ENCODE data around the gene SENP7. TPM values are rescaled to one million over a fixed set of nuclear protein-coding genes. Genes with fewer than 3 reads are reported as not detected.

Gene SENP7
- total RNA-seq, 1 donor from 2014 or later, result 15.7 TPM

DNA sequence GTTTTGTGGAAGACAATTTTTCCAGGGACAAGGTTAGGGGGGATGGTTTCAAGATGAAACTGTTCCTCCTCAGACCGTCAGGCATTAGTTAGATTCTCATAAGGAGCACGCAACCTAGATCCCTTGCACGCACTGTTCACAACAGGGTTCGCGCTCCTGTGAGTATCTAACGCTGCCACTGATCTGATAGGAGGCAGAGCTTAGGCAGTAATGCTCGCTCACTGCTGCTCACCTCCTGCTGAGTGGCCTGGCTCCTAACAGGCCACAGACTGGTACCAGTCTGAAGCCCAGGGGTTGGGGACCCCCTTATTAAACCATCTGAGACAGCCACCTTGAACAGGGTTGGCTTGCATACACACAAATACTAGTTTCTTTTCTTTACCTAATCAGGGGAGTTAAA, 179.1 kb downstream of the SENP7 start:
- DNase-seq (ENCODE audit: low spot score), result no peak
- Mint-ChIP-seq H3K27ac (ENCODE audit: unreplicated experiment) (no peak overlapping the region), H3K4me1 (ENCODE audit: low read depth) (no peaks in the 10 kb centered on the region), H3K4me3 (ENCODE audit: unreplicated experiment) (no peak overlapping the region), H3K27me3 (ENCODE audit: low read depth) (no peaks in the 10 kb centered on the region), H3K36me3 (ENCODE audit: low read depth) (peaks cover 15% of the 10 kb centered on the region), H3K9me3 (ENCODE audit: low read depth) (no peaks in the 10 kb centered on the region)
- TF ChIP-seq, protein P1, sequence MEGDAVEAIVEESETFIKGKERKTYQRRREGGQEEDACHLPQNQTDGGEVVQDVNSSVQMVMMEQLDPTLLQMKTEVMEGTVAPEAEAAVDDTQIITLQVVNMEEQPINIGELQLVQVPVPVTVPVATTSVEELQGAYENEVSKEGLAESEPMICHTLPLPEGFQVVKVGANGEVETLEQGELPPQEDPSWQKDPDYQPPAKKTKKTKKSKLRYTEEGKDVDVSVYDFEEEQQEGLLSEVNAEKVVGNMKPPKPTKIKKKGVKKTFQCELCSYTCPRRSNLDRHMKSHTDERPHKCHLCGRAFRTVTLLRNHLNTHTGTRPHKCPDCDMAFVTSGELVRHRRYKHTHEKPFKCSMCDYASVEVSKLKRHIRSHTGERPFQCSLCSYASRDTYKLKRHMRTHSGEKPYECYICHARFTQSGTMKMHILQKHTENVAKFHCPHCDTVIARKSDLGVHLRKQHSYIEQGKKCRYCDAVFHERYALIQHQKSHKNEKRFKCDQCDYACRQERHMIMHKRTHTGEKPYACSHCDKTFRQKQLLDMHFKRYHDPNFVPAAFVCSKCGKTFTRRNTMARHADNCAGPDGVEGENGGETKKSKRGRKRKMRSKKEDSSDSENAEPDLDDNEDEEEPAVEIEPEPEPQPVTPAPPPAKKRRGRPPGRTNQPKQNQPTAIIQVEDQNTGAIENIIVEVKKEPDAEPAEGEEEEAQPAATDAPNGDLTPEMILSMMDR (IDR thresholded peaks at IDR 0.05), result no peak

DNA sequence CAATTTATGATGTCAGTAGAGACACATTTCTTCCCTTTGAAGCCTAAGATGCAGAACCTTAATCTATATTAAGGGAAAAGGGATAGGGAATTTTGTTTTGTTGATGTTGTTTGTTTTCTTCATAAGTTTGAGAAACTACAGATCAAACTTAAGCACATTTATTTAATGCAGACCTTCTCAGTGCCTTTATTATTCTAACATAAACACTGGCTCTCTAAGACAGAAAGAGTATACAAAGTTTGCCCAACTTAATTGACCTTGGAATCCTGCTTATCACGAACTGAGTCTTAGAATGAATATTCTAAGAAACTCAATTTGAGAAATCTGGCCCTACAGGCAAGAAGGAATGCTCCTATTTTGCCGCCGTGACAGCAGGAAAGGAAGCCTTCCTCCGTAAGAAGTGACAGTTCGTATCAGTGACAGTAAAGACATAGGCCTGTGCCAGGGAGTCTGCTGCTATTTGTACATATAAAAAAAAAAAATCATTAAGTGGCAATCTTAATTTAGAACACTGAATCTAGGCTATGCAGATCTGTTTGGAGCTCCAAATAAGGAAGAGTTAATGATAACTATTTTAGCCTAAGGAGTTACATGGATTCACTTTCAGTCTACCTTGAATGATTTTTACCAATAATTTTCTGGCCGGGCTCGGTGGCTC, 183.9 kb downstream of the SENP7 start:
- no peak for DNase-seq (ENCODE audit: low spot score)
- TF ChIP-seq, protein P1 (IDR thresholded peaks at IDR 0.05), result no peak
- H3K36me3 Mint-ChIP-seq (ENCODE audit: low read depth), result peaks cover 24% of the 10 kb centered on the region
- H3K27ac Mint-ChIP-seq (ENCODE audit: unreplicated experiment), result no peak overlapping the region
- no peaks in the 10 kb centered on the region for H3K4me1 Mint-ChIP-seq (ENCODE audit: low read depth)
- H3K4me3 Mint-ChIP-seq (ENCODE audit: unreplicated experiment), result no peak overlapping the region
- H3K9me3 Mint-ChIP-seq (ENCODE audit: low read depth), result no peaks in the 10 kb centered on the region
- H3K27me3 Mint-ChIP-seq (ENCODE audit: low read depth), result no peaks in the 10 kb centered on the region

DNA sequence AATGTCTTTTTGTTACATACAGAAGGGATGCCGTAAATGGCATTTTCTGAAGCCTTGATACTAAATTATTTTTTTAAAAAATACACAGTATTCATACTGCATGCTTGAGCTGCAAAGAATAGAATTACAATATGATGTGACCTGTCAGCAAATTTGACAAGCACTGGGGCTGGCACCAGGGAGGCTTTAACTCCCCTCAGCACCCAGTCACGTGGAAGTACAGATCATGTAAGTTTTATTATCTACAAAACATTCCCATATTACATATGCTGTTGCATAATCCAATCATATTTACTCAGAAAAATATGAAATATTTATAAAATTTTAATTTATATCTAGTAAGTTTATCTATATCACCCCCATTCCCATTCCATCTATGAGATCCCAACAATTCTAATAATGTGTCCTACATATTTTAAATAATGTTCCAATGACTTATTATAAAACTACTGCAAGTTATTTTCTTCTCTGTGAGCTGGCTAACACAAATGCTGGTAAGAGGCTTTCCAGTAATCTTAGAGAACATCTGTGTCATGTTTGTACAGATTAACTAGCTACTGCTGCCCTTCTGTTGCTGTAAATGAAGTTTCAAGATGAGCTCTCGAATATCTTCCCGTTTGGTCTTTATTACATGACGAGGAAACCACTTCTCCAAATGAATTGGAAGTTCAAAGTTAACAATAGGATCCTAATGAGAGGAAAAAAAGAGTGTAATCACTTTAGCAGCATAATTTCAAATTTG, 187.4 kb downstream of the SENP7 start:
- no peaks in the 10 kb centered on the region for H3K27me3 Mint-ChIP-seq (ENCODE audit: low read depth)
- H3K4me3 Mint-ChIP-seq (ENCODE audit: unreplicated experiment), result no peak overlapping the region
- no peak for DNase-seq (ENCODE audit: low spot score)
- H3K4me1 Mint-ChIP-seq (ENCODE audit: low read depth), result no peaks in the 10 kb centered on the region
- H3K27ac Mint-ChIP-seq (ENCODE audit: unreplicated experiment), result no peak overlapping the region
- TF ChIP-seq, protein P1 (IDR thresholded peaks at IDR 0.05), result no peak
- peaks cover 26% of the 10 kb centered on the region for H3K36me3 Mint-ChIP-seq (ENCODE audit: low read depth)
- no peaks in the 10 kb centered on the region for H3K9me3 Mint-ChIP-seq (ENCODE audit: low read depth)

DNA sequence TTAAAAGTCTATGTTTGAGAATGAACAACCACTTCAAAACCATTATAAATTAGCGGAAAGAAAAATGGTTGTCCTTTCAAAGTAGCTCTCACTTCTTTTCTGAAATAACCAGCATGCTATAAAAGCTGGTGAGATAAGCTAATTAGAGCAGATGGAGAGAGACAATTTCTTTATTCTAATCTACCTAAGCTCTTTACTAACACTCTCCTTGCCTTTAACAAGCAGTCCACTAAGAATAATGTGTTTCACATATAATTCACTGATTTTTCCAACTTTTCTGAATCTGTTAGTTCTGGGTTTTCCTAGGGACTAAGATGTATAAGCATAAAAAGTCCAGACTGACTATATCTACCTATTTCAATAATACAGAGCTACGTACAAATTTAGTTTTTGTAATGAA, 192.5 kb downstream of the SENP7 start, which contains the start of gene IMPG2:
Gene IMPG2 (minus strand): TSS at position 101 of the 400 bp plus-strand sequence. CDS start 203 bp downstream, outside the sequence.
- H3K4me1 Mint-ChIP-seq (ENCODE audit: low read depth), result no peaks in the 10 kb centered on the region
- no peaks in the 10 kb centered on the region for H3K27me3 Mint-ChIP-seq (ENCODE audit: low read depth)
- peaks cover 4% of the 10 kb centered on the region for H3K36me3 Mint-ChIP-seq (ENCODE audit: low read depth)
- TF ChIP-seq, protein P1 (IDR thresholded peaks at IDR 0.05), result no peak
- no peak for DNase-seq (ENCODE audit: low spot score)
- no peaks in the 10 kb centered on the region for H3K9me3 Mint-ChIP-seq (ENCODE audit: low read depth)
- H3K27ac Mint-ChIP-seq (ENCODE audit: unreplicated experiment), result no peak within 1 kb of the TSS
- no peak within 1 kb of the TSS for H3K4me3 Mint-ChIP-seq (ENCODE audit: unreplicated experiment)

DNA sequence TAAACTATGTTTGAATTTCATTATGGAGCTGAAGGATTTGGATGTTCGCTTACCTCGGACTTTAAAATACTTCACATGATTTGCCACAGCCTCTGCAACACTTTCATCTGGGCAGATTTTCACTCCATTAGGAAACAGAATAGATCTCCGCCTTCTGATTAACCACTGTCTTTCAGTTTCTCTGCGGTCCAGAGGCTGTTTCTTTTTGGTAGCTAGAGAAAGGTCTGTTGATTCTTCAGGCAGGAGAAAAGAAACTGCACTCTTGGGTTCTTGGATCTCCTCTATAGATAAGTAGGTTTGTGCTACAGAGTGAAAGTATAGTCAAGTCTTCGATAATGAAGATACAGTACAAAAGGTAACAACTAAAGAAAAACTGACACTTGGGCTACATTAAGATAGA, 193.5 kb downstream of the SENP7 start:
- H3K27me3 Mint-ChIP-seq (ENCODE audit: low read depth), result no peaks in the 10 kb centered on the region
- no peaks in the 10 kb centered on the region for H3K9me3 Mint-ChIP-seq (ENCODE audit: low read depth)
- no peak for DNase-seq (ENCODE audit: low spot score)
- no peaks in the 10 kb centered on the region for H3K4me1 Mint-ChIP-seq (ENCODE audit: low read depth)
- no peak overlapping the region for H3K27ac Mint-ChIP-seq (ENCODE audit: unreplicated experiment)
- H3K36me3 Mint-ChIP-seq (ENCODE audit: low read depth), result peaks cover 4% of the 10 kb centered on the region
- TF ChIP-seq, protein P1 (IDR thresholded peaks at IDR 0.05), result no peak
- H3K4me3 Mint-ChIP-seq (ENCODE audit: unreplicated experiment), result no peak overlapping the region

All from chondrocyte (in vitro differentiated cells).